ENCODE data around the gene C2orf66.

- TF ChIP-seq EZH2 (IDR thresholded peaks at IDR 0.05; ENCODE audit: borderline replicate concordance, insufficient read depth, low read depth, low read length, poor library complexity, severe bottlenecking) (no peak), CTCF (IDR thresholded peaks at IDR 0.05) (no peak)
Measured at GRCh38 chr2:196845371-196845770, 36.2 kb upstream of the C2orf66 start.

Data from B cell (primary cell).